ENCODE data around the gene CMC2.

DNA sequence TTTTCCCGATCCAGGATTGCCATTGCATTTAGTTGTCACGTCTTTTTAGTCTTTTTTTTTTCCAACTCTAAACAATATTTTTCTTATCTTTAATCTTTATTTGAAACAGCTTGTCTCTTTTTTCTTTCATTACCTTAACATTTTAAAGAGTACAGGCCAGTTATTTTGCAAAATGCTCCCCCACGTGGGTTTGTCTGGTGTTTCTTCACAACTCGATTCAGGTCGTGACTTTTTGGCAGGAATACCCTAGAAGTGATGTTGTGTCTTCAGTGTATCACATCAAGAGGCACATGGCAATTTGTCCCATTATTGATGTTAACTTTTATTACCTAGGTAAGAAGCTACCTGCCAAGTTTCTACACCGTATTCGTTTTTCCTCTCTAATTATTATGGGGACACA, 17.9 kb downstream of the CMC2 start:
- TF ChIP-seq, protein P1, sequence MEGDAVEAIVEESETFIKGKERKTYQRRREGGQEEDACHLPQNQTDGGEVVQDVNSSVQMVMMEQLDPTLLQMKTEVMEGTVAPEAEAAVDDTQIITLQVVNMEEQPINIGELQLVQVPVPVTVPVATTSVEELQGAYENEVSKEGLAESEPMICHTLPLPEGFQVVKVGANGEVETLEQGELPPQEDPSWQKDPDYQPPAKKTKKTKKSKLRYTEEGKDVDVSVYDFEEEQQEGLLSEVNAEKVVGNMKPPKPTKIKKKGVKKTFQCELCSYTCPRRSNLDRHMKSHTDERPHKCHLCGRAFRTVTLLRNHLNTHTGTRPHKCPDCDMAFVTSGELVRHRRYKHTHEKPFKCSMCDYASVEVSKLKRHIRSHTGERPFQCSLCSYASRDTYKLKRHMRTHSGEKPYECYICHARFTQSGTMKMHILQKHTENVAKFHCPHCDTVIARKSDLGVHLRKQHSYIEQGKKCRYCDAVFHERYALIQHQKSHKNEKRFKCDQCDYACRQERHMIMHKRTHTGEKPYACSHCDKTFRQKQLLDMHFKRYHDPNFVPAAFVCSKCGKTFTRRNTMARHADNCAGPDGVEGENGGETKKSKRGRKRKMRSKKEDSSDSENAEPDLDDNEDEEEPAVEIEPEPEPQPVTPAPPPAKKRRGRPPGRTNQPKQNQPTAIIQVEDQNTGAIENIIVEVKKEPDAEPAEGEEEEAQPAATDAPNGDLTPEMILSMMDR (IDR thresholded peaks at IDR 0.05), result no peak
- no peak for TF ChIP-seq POLR2A (IDR thresholded peaks at IDR 0.05)

Data from vagina (tissue), 2 donors.